H1 (cell line): ENCODE results near the gene OR6C3. TPM values are rescaled to one million over a fixed set of nuclear protein-coding genes. Genes with fewer than 3 reads are reported as not detected.

Experiments
- GTF2F1 ChIP-seq: IDR thresholded peaks from 2 replicates; pipeline ENCODE4 v1.6.1; 2012; ENCODE audit warnings: low read depth, low read length, improper control_type of control experiment, borderline replicate concordance
- HDAC6 ChIP-seq: IDR thresholded peaks from one replicate; pipeline ENCODE4 v1.7.1; 2012; ENCODE audit warnings: low read depth, mild to moderate bottlenecking, inconsistent platforms, low read length, moderate library complexity
- MAFK ChIP-seq: IDR thresholded peaks from 2 replicates; pipeline ENCODE4 v1.6.1; 2012; ENCODE audit warnings: low read depth, mild to moderate bottlenecking, improper control_type of control experiment, low read length
- MAX ChIP-seq: IDR thresholded peaks from 2 replicates; pipeline ENCODE4 v1.6.1; 2012; ENCODE audit warnings: inconsistent platforms
- POLR2A ChIP-seq, 2 experiments: IDR thresholded peaks; 1 replicate in 1 of 2; 2 replicates in 1 of 2; pipeline ENCODE4 v1.6.1; 2011; ENCODE audit warnings: low read depth in 2 of 2, low read length in 2 of 2, mild to moderate bottlenecking in 2 of 2; ENCODE audit errors: control extremely low read depth in 1 of 2
- POLR2AphosphoS5 ChIP-seq: IDR thresholded peaks from 2 replicates; pipeline ENCODE4 v1.6.1; 2011; ENCODE audit warnings: low read depth, low read length
- SIX5 ChIP-seq: IDR thresholded peaks from 2 replicates; pipeline ENCODE4 v1.6.1; 2011; ENCODE audit warnings: mild to moderate bottlenecking, low read depth, low read length
- TBP ChIP-seq: IDR thresholded peaks from 2 replicates; pipeline ENCODE4 v1.6.1; 2011; ENCODE audit warnings: low read depth, low read length, improper control_type of control experiment
- USF2 ChIP-seq: IDR thresholded peaks from 2 replicates; pipeline ENCODE4 v1.6.1; 2011; ENCODE audit warnings: low read length, improper control_type of control experiment
- polyA plus RNA-seq, 7 experiments: library from polyadenylated mRNA; depleted of rRNA in 3 of 7; stranded (reverse) in 5 of 7; unstranded in 2 of 7; fragments of >200 nt in 5 of 7; fragments of 200-250 nt in 2 of 7; gene quantifications; 1 replicate in 5 of 7; 2 replicates in 1 of 7; 4 replicates in 1 of 7; pipeline versions ENCODE4 v1.2.1 to v1.2.3, GENCODE V29; 2011 to 2013; ENCODE audit warnings: missing spikeins in 2 of 7, mixed read lengths in 2 of 7
- total RNA-seq: library from RNA; stranded (reverse); fragmentation: NEBNext Ultra II Directional; extraction: Animal tissue kit (Norgen Biotek cat#: 25700); gene quantifications from 2 replicates; pipeline ENCODE4 v1.2.1, GENCODE V29; 2021
- TF ChIP-seq, protein P1 (sequence below): fragments of 300-600 bp; sonication (generic); IDR thresholded peaks from 2 replicates; pipeline ENCODE4 v1.7.1; 2012; ENCODE audit warnings: low read length, moderate library complexity, mild to moderate bottlenecking, inconsistent platforms; ENCODE audit not compliant: insufficient replicate concordance

OR6C3 gene
- total and polyA plus RNA-seq, 2 of the 8 experiments (the other 6 are each of a cell fraction or from before 2014, with no cell fraction given) = not detected

GRCh38 chr12:55314043-55314442 lies 16.5 kb upstream of the OR6C3 start, which contains the start of gene OR6C1 (continued):
- TF ChIP-seq, protein P1, sequence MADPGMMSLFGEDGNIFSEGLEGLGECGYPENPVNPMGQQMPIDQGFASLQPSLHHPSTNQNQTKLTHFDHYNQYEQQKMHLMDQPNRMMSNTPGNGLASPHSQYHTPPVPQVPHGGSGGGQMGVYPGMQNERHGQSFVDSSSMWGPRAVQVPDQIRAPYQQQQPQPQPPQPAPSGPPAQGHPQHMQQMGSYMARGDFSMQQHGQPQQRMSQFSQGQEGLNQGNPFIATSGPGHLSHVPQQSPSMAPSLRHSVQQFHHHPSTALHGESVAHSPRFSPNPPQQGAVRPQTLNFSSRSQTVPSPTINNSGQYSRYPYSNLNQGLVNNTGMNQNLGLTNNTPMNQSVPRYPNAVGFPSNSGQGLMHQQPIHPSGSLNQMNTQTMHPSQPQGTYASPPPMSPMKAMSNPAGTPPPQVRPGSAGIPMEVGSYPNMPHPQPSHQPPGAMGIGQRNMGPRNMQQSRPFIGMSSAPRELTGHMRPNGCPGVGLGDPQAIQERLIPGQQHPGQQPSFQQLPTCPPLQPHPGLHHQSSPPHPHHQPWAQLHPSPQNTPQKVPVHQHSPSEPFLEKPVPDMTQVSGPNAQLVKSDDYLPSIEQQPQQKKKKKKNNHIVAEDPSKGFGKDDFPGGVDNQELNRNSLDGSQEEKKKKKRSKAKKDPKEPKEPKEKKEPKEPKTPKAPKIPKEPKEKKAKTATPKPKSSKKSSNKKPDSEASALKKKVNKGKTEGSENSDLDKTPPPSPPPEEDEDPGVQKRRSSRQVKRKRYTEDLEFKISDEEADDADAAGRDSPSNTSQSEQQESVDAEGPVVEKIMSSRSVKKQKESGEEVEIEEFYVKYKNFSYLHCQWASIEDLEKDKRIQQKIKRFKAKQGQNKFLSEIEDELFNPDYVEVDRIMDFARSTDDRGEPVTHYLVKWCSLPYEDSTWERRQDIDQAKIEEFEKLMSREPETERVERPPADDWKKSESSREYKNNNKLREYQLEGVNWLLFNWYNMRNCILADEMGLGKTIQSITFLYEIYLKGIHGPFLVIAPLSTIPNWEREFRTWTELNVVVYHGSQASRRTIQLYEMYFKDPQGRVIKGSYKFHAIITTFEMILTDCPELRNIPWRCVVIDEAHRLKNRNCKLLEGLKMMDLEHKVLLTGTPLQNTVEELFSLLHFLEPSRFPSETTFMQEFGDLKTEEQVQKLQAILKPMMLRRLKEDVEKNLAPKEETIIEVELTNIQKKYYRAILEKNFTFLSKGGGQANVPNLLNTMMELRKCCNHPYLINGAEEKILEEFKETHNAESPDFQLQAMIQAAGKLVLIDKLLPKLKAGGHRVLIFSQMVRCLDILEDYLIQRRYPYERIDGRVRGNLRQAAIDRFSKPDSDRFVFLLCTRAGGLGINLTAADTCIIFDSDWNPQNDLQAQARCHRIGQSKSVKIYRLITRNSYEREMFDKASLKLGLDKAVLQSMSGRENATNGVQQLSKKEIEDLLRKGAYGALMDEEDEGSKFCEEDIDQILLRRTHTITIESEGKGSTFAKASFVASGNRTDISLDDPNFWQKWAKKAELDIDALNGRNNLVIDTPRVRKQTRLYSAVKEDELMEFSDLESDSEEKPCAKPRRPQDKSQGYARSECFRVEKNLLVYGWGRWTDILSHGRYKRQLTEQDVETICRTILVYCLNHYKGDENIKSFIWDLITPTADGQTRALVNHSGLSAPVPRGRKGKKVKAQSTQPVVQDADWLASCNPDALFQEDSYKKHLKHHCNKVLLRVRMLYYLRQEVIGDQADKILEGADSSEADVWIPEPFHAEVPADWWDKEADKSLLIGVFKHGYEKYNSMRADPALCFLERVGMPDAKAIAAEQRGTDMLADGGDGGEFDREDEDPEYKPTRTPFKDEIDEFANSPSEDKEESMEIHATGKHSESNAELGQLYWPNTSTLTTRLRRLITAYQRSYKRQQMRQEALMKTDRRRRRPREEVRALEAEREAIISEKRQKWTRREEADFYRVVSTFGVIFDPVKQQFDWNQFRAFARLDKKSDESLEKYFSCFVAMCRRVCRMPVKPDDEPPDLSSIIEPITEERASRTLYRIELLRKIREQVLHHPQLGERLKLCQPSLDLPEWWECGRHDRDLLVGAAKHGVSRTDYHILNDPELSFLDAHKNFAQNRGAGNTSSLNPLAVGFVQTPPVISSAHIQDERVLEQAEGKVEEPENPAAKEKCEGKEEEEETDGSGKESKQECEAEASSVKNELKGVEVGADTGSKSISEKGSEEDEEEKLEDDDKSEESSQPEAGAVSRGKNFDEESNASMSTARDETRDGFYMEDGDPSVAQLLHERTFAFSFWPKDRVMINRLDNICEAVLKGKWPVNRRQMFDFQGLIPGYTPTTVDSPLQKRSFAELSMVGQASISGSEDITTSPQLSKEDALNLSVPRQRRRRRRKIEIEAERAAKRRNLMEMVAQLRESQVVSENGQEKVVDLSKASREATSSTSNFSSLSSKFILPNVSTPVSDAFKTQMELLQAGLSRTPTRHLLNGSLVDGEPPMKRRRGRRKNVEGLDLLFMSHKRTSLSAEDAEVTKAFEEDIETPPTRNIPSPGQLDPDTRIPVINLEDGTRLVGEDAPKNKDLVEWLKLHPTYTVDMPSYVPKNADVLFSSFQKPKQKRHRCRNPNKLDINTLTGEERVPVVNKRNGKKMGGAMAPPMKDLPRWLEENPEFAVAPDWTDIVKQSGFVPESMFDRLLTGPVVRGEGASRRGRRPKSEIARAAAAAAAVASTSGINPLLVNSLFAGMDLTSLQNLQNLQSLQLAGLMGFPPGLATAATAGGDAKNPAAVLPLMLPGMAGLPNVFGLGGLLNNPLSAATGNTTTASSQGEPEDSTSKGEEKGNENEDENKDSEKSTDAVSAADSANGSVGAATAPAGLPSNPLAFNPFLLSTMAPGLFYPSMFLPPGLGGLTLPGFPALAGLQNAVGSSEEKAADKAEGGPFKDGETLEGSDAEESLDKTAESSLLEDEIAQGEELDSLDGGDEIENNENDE = no peak
- TF ChIP-seq HDAC6 = no peak
- no peak for TF ChIP-seq GTF2F1
- no peak for TF ChIP-seq POLR2AphosphoS5
- no peak for TF ChIP-seq MAFK
- TF ChIP-seq POLR2A (IDR thresholded peaks at IDR 0.05; ENCODE audit: control extremely low read depth in 1 of 2, low read depth in 2 of 2, low read length in 2 of 2) = no peak
- no peak for TF ChIP-seq TBP
- no peak for TF ChIP-seq SIX5
- TF ChIP-seq MAX = no peak
- no peak for TF ChIP-seq USF2
